ENCODE data around the gene RPTOR. TPM values are rescaled to one million over a fixed set of nuclear protein-coding genes. Genes with fewer than 3 reads are reported as not detected.

The RPTOR gene
- polyA plus RNA-seq, 1 experiment, result 10.8 TPM

GRCh38 chr17:80616705-80617104 is 72.1 kb downstream of the RPTOR start:
- H3K27me3 ChIP-seq (ENCODE audit: control insufficient read depth, insufficient read depth, low read length), result no peaks in the 10 kb centered on the region
- no peak for DNase-seq (ENCODE audit: low read depth)
- TF ChIP-seq, protein P1, sequence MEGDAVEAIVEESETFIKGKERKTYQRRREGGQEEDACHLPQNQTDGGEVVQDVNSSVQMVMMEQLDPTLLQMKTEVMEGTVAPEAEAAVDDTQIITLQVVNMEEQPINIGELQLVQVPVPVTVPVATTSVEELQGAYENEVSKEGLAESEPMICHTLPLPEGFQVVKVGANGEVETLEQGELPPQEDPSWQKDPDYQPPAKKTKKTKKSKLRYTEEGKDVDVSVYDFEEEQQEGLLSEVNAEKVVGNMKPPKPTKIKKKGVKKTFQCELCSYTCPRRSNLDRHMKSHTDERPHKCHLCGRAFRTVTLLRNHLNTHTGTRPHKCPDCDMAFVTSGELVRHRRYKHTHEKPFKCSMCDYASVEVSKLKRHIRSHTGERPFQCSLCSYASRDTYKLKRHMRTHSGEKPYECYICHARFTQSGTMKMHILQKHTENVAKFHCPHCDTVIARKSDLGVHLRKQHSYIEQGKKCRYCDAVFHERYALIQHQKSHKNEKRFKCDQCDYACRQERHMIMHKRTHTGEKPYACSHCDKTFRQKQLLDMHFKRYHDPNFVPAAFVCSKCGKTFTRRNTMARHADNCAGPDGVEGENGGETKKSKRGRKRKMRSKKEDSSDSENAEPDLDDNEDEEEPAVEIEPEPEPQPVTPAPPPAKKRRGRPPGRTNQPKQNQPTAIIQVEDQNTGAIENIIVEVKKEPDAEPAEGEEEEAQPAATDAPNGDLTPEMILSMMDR (IDR thresholded peaks at IDR 0.05; ENCODE audit: insufficient read depth, low read depth, low read length), result no peak
- H3K4me3 ChIP-seq (ENCODE audit: low read depth, low read length), result no peak overlapping the region
- CTCF ChIA-PET, result interaction anchor here (0.6 kb wide), 1 partner anchor 58 kb away, joined by 3 read pairs; no protein-coding TSS in a partner anchor
- H3K36me3 ChIP-seq (ENCODE audit: control insufficient read depth, insufficient read depth, low read length), result no peaks in the 10 kb centered on the region
- POLR2A ChIA-PET, result no interaction called here

- TF ChIP-seq, protein P1 (IDR thresholded peaks at IDR 0.05; ENCODE audit: insufficient read depth, low read depth, low read length), result no peak
- Histone ChIP-seq H3K4me3 (ENCODE audit: low read depth, low read length) (no peak overlapping the region), H3K36me3 (ENCODE audit: control insufficient read depth, insufficient read depth, low read length) (no peaks in the 10 kb centered on the region), H3K27me3 (ENCODE audit: control insufficient read depth, insufficient read depth, low read length) (no peaks in the 10 kb centered on the region)
- CTCF ChIA-PET, result interaction anchor here (1.2 kb wide), 1 partner anchor 8 kb away, joined by 3 read pairs; no protein-coding TSS in a partner anchor
- DNase-seq (ENCODE audit: low read depth), result no peak
- POLR2A ChIA-PET, result no interaction called here
Observed at GRCh38 chr17:80618304-80618703, 73.7 kb downstream of the RPTOR start.

- ChIA-PET POLR2A (no interaction called here), CTCF (interaction anchor here (1.0 to 1.2 kb wide), 2 partner anchors 9 to 59 kb away, joined by 3 read pairs; no protein-coding TSS in a partner anchor)
- no peak overlapping the region for H3K4me3 ChIP-seq (ENCODE audit: low read depth, low read length)
- no peak for DNase-seq (ENCODE audit: low read depth)
- TF ChIP-seq, protein P1 (IDR thresholded peaks at IDR 0.05; ENCODE audit: insufficient read depth, low read depth, low read length), result no peak
- no peaks in the 10 kb centered on the region for H3K36me3 ChIP-seq (ENCODE audit: control insufficient read depth, insufficient read depth, low read length)
- no peaks in the 10 kb centered on the region for H3K27me3 ChIP-seq (ENCODE audit: control insufficient read depth, insufficient read depth, low read length)
Observed at GRCh38 chr17:80619535-80620235, 75.0 kb downstream of the RPTOR start.

DNA sequence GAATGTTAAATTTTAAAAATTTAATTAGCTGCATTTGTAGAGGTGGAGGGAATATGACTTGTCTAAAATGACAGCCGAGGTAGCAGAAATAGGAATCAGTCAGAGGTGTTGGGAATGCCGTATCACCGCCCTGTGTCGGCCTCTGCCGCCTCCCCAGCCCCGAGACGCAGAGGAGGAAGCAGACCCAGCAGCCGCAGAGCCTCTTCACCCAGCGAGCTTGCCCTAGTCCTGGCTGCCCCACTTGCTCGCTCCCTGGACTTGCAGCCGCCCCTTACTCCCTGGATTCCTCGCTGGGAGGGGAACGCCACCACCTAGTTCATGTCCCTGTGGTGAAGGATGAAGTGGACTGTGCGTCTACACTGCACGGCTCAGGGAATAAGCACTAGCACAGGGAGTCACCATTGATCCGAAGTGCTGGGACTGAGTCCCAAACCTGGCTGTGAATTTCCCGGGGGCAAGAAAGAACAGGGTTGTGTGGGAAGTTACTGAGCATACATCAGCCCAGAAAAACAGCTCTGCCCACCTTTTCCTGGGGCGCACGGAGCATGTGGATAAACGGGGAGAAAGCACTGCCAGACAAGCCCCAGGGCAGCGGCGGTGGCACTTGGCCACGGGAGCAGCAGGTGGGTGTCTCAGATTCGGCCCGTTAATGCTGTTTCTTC is 76.8 kb downstream of the RPTOR start:
- TF ChIP-seq, protein P1 (IDR thresholded peaks at IDR 0.05; ENCODE audit: insufficient read depth, low read depth, low read length), result no peak
- H3K4me3 ChIP-seq (ENCODE audit: low read depth, low read length), result no peak overlapping the region

GRCh38 chr17:80621997-80622357 is 77.3 kb downstream of the RPTOR start:
- POLR2A ChIA-PET, result no interaction called here
- DNase-seq (ENCODE audit: low read depth), result no peak
- CTCF ChIA-PET, result interaction anchor here (1.1 kb wide), 1 partner anchor 10 kb away, joined by 3 read pairs; no protein-coding TSS in a partner anchor
- TF ChIP-seq, protein P1 (IDR thresholded peaks at IDR 0.05; ENCODE audit: insufficient read depth, low read depth, low read length), result no peak
- H3K27me3 ChIP-seq (ENCODE audit: control insufficient read depth, insufficient read depth, low read length), result no peaks in the 10 kb centered on the region
- no peak overlapping the region for H3K4me3 ChIP-seq (ENCODE audit: low read depth, low read length)
- H3K36me3 ChIP-seq (ENCODE audit: control insufficient read depth, insufficient read depth, low read length), result peaks cover 1% of the 10 kb centered on the region

More for the DNA sequence above, 76.8 kb downstream of the RPTOR start:
- Histone ChIP-seq H3K36me3 (ENCODE audit: control insufficient read depth, insufficient read depth, low read length) (peaks cover 1% of the 10 kb centered on the region; the same call in 1 of the 2 replicates), H3K27me3 (ENCODE audit: control insufficient read depth, insufficient read depth, low read length) (no peaks in the 10 kb centered on the region)
- DNase-seq (ENCODE audit: low read depth), result no peak
- ChIA-PET CTCF (interaction anchor here (1.1 to 1.2 kb wide), 2 partner anchors 9 to 36 kb away, joined by 3 read pairs; no protein-coding TSS in a partner anchor), POLR2A (no interaction called here)

Data from BJ (cell line).